ENCODE results near the gene ATG16L2.
"Not testable (repeated sequence)": the region's sequence is repeated elsewhere in the genome, so short reads cannot be mapped to it uniquely, and the experiment has no call there.

The ATG16L2 gene

DNA sequence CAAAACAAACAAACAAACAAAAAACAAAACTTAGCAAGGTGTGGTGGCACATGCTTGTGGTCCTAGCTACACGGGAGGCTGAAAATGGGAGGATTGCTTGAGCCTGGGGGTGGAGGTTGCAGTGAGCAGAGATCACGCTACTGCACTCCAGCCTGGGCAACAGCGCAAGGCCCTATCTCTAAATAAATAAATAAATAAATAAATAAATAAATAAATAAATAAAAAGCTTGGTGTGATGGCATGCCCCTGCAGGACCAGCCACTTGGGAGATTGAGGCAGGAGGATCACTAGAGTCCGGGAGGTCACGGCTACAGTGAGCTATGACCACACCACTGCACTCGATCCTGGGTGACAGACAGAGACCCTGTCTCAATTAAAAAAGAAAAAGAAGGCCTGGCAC is 11.4 kb upstream of the ATG16L2 start:
- Histone ChIP-seq H4K20me1 (ENCODE audit: low read depth, low read length) (no peaks in the 10 kb centered on the region), H3K27ac (ENCODE audit: low read depth, low read length) (no peak overlapping the region), H3K4me2 (ENCODE audit: low read depth, low read length, poor library complexity, severe bottlenecking) (no peak overlapping the region), H3K27me3 (ENCODE audit: low read length) (no peaks in the 10 kb centered on the region), H2AFZ (ENCODE audit: low read depth, low read length, severe bottlenecking) (no peak overlapping the region), H3K36me3 (ENCODE audit: low read length) (no peaks in the 10 kb centered on the region), H3K79me2 (ENCODE audit: insufficient read depth, low read length) (no peaks in the 10 kb centered on the region), H3F3A (ENCODE audit: insufficient read depth) (no peaks in the 10 kb centered on the region; the same call in 1 of the 2 replicates), H3K9me3 (ENCODE audit: insufficient read depth, low read length) (no peaks in the 10 kb centered on the region), H3K9ac (ENCODE audit: low read length) (no peak overlapping the region), H3K9me2 (replicated peaks; ENCODE audit: insufficient read depth, low read length) (no peaks in the 10 kb centered on the region), H3K4me3 (ENCODE audit: insufficient read depth, low read length, poor library complexity, severe bottlenecking) (no peak overlapping the region)
- TF ChIP-seq, protein P1, sequence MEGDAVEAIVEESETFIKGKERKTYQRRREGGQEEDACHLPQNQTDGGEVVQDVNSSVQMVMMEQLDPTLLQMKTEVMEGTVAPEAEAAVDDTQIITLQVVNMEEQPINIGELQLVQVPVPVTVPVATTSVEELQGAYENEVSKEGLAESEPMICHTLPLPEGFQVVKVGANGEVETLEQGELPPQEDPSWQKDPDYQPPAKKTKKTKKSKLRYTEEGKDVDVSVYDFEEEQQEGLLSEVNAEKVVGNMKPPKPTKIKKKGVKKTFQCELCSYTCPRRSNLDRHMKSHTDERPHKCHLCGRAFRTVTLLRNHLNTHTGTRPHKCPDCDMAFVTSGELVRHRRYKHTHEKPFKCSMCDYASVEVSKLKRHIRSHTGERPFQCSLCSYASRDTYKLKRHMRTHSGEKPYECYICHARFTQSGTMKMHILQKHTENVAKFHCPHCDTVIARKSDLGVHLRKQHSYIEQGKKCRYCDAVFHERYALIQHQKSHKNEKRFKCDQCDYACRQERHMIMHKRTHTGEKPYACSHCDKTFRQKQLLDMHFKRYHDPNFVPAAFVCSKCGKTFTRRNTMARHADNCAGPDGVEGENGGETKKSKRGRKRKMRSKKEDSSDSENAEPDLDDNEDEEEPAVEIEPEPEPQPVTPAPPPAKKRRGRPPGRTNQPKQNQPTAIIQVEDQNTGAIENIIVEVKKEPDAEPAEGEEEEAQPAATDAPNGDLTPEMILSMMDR (IDR thresholded peaks at IDR 0.05; ENCODE audit: insufficient read depth, low read length, poor library complexity, severe bottlenecking) = no peak
- no peak for TF ChIP-seq EZH2phosphoT487 (conservative IDR thresholded peaks at IDR 0.05; ENCODE audit: low read length)

DNA sequence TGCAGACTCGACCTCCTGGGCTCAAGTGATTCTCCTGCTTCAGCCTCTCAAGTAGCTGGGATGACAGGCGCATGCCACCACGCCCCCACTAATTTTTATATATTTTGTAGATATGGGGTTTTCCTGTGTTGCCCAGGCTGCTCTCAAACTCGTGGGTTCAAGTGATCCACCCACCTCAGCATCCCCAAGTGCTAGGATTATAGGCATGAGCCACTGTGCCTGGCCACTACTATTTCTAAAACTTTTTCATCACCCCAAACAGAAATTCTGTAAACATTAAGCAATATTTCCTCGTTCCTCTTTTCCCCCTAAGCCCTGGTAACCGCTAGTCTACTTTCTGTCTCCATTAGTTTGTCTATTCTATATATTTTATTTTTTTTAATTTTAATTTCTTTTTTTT is 9.0 kb upstream of the ATG16L2 start:
- no peaks in the 10 kb centered on the region for H3K79me2 ChIP-seq (ENCODE audit: insufficient read depth, low read length)
- H3K27me3 ChIP-seq (ENCODE audit: low read length) = no peaks in the 10 kb centered on the region
- no peaks in the 10 kb centered on the region for H3K9me2 ChIP-seq (replicated peaks; ENCODE audit: insufficient read depth, low read length)
- H3K9me3 ChIP-seq (ENCODE audit: insufficient read depth, low read length) = no peaks in the 10 kb centered on the region
- H2AFZ ChIP-seq (ENCODE audit: low read depth, low read length, severe bottlenecking) = no peak overlapping the region
- no peak overlapping the region for H3K27ac ChIP-seq (ENCODE audit: low read depth, low read length)
- no peak overlapping the region for H3K4me2 ChIP-seq (ENCODE audit: low read depth, low read length, poor library complexity, severe bottlenecking)
- H4K20me1 ChIP-seq (ENCODE audit: low read depth, low read length) = no peaks in the 10 kb centered on the region
- no peak for TF ChIP-seq EZH2phosphoT487 (conservative IDR thresholded peaks at IDR 0.05; ENCODE audit: low read length)
- TF ChIP-seq, protein P1 (IDR thresholded peaks at IDR 0.05; ENCODE audit: insufficient read depth, low read length, poor library complexity, severe bottlenecking) = no peak
- no peak overlapping the region for H3K4me3 ChIP-seq (ENCODE audit: insufficient read depth, low read length, poor library complexity, severe bottlenecking)
- H3F3A ChIP-seq (ENCODE audit: insufficient read depth) = no peaks in the 10 kb centered on the region; the same call in 1 of the 2 replicates
- H3K36me3 ChIP-seq (ENCODE audit: low read length) = no peaks in the 10 kb centered on the region
- no peak overlapping the region for H3K9ac ChIP-seq (ENCODE audit: low read length)

DNA sequence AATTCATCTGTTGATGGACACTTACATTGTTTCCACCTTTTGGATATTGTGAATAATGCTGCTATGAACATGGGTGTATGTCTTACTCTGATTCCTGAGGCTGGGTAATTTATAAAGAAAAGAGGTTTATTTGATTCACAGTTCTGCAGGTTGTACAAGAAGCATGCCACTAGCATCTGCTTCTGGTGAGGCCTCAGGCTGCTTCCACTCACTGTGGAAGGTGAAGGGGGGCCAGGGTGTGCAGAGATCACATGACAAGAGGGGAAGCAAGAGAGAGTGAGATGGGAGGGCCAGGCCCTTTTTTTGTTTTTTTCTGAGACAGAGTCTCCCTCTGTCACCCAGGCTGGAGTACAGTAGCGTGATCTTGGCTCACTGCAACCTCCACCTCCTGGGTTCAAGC is 7.8 kb upstream of the ATG16L2 start:
- not testable (repeated sequence) for H3K27ac ChIP-seq (ENCODE audit: low read depth, low read length); H3K36me3 ChIP-seq (ENCODE audit: low read length); H3K9me3 ChIP-seq (ENCODE audit: insufficient read depth, low read length); H3K9me2 ChIP-seq (replicated peaks; ENCODE audit: insufficient read depth, low read length); H3K4me3 ChIP-seq (ENCODE audit: insufficient read depth, low read length, poor library complexity, severe bottlenecking); H3F3A ChIP-seq (ENCODE audit: insufficient read depth); H3K4me2 ChIP-seq (ENCODE audit: low read depth, low read length, poor library complexity, severe bottlenecking); H3K9ac ChIP-seq (ENCODE audit: low read length); H3K79me2 ChIP-seq (ENCODE audit: insufficient read depth, low read length); H4K20me1 ChIP-seq (ENCODE audit: low read depth, low read length); H2AFZ ChIP-seq (ENCODE audit: low read depth, low read length, severe bottlenecking); H3K27me3 ChIP-seq (ENCODE audit: low read length)

DNA sequence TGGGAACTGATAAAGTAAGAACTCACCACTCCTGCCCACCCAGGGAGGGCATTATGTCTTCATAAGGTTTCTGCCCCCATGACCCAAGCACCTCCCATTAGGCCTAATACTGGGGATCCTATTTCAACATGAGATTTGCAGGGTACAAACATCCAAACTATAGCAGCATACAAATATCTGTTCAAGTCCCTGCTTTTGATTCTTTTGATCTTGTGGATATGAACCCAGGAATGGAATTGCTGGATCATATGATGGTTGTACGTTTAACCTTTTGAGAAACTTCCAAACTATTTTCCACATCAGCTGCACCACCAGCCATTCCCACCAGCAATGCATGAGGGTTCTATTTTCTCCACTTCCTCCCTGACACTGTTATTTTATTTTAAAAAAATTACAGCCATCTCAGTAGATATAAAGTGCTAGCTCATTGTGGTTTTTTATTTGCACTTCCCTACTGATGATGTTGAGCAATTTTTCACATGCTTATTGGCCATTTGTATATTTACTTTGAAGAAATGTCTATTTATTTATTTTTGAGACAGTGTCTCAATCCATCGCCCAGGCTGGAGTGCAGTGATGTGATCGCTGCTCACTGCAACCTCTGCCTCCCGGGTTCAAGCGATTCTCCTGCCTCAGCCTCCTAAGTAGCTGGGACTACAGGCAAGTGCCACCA is 7.1 kb upstream of the ATG16L2 start:
- TF ChIP-seq EZH2phosphoT487 (conservative IDR thresholded peaks at IDR 0.05; ENCODE audit: low read length) = no peak
- TF ChIP-seq, protein P1 (IDR thresholded peaks at IDR 0.05; ENCODE audit: insufficient read depth, low read length, poor library complexity, severe bottlenecking) = no peak
- H3K27me3 ChIP-seq (ENCODE audit: low read length) = no peaks in the 10 kb centered on the region
- no peak overlapping the region for H3K4me2 ChIP-seq (ENCODE audit: low read depth, low read length, poor library complexity, severe bottlenecking)
- H3K9ac ChIP-seq (ENCODE audit: low read length) = no peak overlapping the region
- peaks cover under 1% of the 10 kb centered on the region; the same call in 1 of the 2 replicates for H3F3A ChIP-seq (ENCODE audit: insufficient read depth)
- H3K36me3 ChIP-seq (ENCODE audit: low read length) = no peaks in the 10 kb centered on the region
- no peak overlapping the region for H2AFZ ChIP-seq (ENCODE audit: low read depth, low read length, severe bottlenecking)
- H3K9me2 ChIP-seq (replicated peaks; ENCODE audit: insufficient read depth, low read length) = no peaks in the 10 kb centered on the region
- no peak overlapping the region for H3K4me3 ChIP-seq (ENCODE audit: insufficient read depth, low read length, poor library complexity, severe bottlenecking)
- no peaks in the 10 kb centered on the region for H3K9me3 ChIP-seq (ENCODE audit: insufficient read depth, low read length)
- H4K20me1 ChIP-seq (ENCODE audit: low read depth, low read length) = no peaks in the 10 kb centered on the region
- peaks cover 7% of the 10 kb centered on the region; the same call in 1 of the 2 replicates for H3K79me2 ChIP-seq (ENCODE audit: insufficient read depth, low read length)
- H3K27ac ChIP-seq (ENCODE audit: low read depth, low read length) = no peak overlapping the region
